Choroid plexus epithelial cell (primary cell): Measurements from ENCODE around the gene RGL2.
A peak's percentile ranks its signal among the peaks of the same experiment; 100 is the strongest.

Source experiments
- DNase-seq: peaks from one replicate; pipeline ENCODE4 v3.0.0-alpha.2; 2010; ENCODE audit warnings: low read depth
- H3K4me3 ChIP-seq: 2 replicates; pipeline ENCODE4 v1.5.1; 2011; ENCODE audit warnings: low read depth, mild to moderate bottlenecking, control low read depth, low read length, moderate library complexity
- CTCF ChIP-seq: conservative IDR thresholded peaks from 2 replicates; pipeline ENCODE4 v1.5.1; 2011; ENCODE audit warnings: low read depth, mild to moderate bottlenecking, control low read depth, inconsistent platforms, low read length, moderate library complexity

The RGL2 gene

GRCh38 chr6:33313105-33313708, 14.5 kb upstream of the RGL2 start:
- TF ChIP-seq CTCF: no peak
- DNase-seq: peak; percentile 55
- H3K4me3 ChIP-seq: peak overlapping the region; percentile 92

- no peak for TF ChIP-seq CTCF
- peak; percentile 91 for DNase-seq
- H3K4me3 ChIP-seq: peak overlapping the region; percentile 92
Measured at GRCh38 chr6:33312361-33313104, 13.8 kb upstream of the RGL2 start.

- no peak overlapping the region for H3K4me3 ChIP-seq
- no peak for DNase-seq
- TF ChIP-seq CTCF: no peak
Measured at GRCh38 chr6:33306356-33306755, 7.6 kb upstream of the RGL2 start.

- H3K4me3 ChIP-seq: no peak overlapping the region
- TF ChIP-seq CTCF: no peak
- DNase-seq: no peak
Measured at GRCh38 chr6:33305052-33305451, 6.3 kb upstream of the RGL2 start.

GRCh38 chr6:33304216-33304615, 5.5 kb upstream of the RGL2 start:
- H3K4me3 ChIP-seq: no peak overlapping the region
- DNase-seq: no peak
- TF ChIP-seq CTCF: no peak

- no peak for TF ChIP-seq CTCF
- H3K4me3 ChIP-seq: no peak overlapping the region
- DNase-seq: no peak
Measured at GRCh38 chr6:33301877-33302276, 3.1 kb upstream of the RGL2 start.
